Activated CD8-positive, alpha-beta T cell treated with anti-CD3 and anti-CD28 coated beads for 36 hours (primary cell): ENCODE data around the gene PPP1R13L. TPM values are rescaled to one million over a fixed set of nuclear protein-coding genes. Genes with fewer than 3 reads are reported as not detected.
A peak's percentile ranks its signal among the peaks of the same experiment; 100 is the strongest.

ENCODE experiments used
- ATAC-seq: fragments of 200-7000 bp; cut with Tn5 transposase; one replicate; pipeline ENCODE4 v1.10.0; 2021; ENCODE audit warnings: mild to moderate bottlenecking, moderate library complexity
- CTCF ChIA-PET: fragments of 350-600 bp; sonication (Branson Sonifier 250); formaldehyde crosslinking; loops from one replicate; lab custom pipeline; 2021; ENCODE audit warnings: antibody characterized with exemption; lab: Charles Lee
- POLR2A ChIA-PET: fragments of 350-600 bp; sonication (Branson Sonifier 250); formaldehyde crosslinking; loops from one replicate; lab custom pipeline; 2021; ENCODE audit warnings: antibody characterized with exemption; lab: Charles Lee
- DNase-seq: peaks from one replicate; pipeline ENCODE4 v3.0.0-alpha.2; 2020
- H3K27ac Mint-ChIP-seq: one replicate; pipeline ENCODE4 v1.8.0; 2021; ENCODE audit warnings: mild to moderate bottlenecking, mixed read lengths
- H3K27me3 Mint-ChIP-seq: one replicate; pipeline ENCODE4 v1.8.0; 2021; ENCODE audit warnings: mixed read lengths
- H3K36me3 Mint-ChIP-seq: one replicate; pipeline ENCODE4 v1.8.0; 2021; ENCODE audit warnings: low read depth, mixed read lengths
- H3K4me1 Mint-ChIP-seq: one replicate; pipeline ENCODE4 v1.8.0; 2021; ENCODE audit warnings: low read depth, mixed read lengths
- H3K4me3 Mint-ChIP-seq: one replicate; pipeline ENCODE4 v1.8.0; 2021; ENCODE audit warnings: mild to moderate bottlenecking, moderate library complexity, mixed read lengths
- H3K9me3 Mint-ChIP-seq: one replicate; pipeline ENCODE4 v1.8.0; 2021; ENCODE audit warnings: mixed read lengths
- CTCF ChIP-seq: fragments of 200-600 bp; IDR thresholded peaks from one replicate; pipeline ENCODE4 v1.8.0; 2022; ENCODE audit warnings: antibody characterized with exemption, mild to moderate bottlenecking
- intact Hi-C: fragments of 100-400 bp; cut with micrococcal nuclease; formaldehyde crosslinking; loops from one replicate; pipeline ENCODE4 v1.10.0; 2022
- total RNA-seq, 2 experiments: library from RNA; stranded (reverse); gene quantifications; one replicate each; pipeline ENCODE4 v1.2.3, GENCODE V29; 2021

Gene PPP1R13L
- total RNA-seq, 2 experiments from 2014 or later = 4.6 to 5.8 TPM

GRCh38 chr19:45342911-45343310 is 62.0 kb downstream of the PPP1R13L start:
- TF ChIP-seq CTCF = no peak
- H3K9me3 Mint-ChIP-seq = no peaks in the 10 kb centered on the region
- DNase-seq = no peak
- H3K27ac Mint-ChIP-seq = no peak overlapping the region
- no peaks in the 10 kb centered on the region for H3K36me3 Mint-ChIP-seq
- peaks cover 28% of the 10 kb centered on the region for H3K27me3 Mint-ChIP-seq
- intact Hi-C loops = no loop called here
- POLR2A ChIA-PET = no interaction called here
- no peak for ATAC-seq
- peaks cover 7% of the 10 kb centered on the region for H3K4me1 Mint-ChIP-seq
- H3K4me3 Mint-ChIP-seq = no peak overlapping the region
- CTCF ChIA-PET = no interaction called here

- POLR2A ChIA-PET = interaction anchor here (1.1 kb wide), 1 partner anchor 314 kb away, joined by 3 read pairs; no protein-coding TSS in a partner anchor
- ATAC-seq (peak; percentile 7), DNase-seq (no peak)
- Mint-ChIP-seq H3K27ac (no peak overlapping the region), H3K36me3 (no peaks in the 10 kb centered on the region), H3K27me3 (peaks cover 23% of the 10 kb centered on the region), H3K4me1 (peaks cover 7% of the 10 kb centered on the region), H3K4me3 (no peak overlapping the region), H3K9me3 (no peaks in the 10 kb centered on the region)
- CTCF ChIA-PET = no interaction called here
- TF ChIP-seq CTCF = no peak
- intact Hi-C loops = no loop called here
Measured at GRCh38 chr19:45340899-45341453, 63.9 kb downstream of the PPP1R13L start.

- no peak within 1 kb of the TSS for H3K27ac Mint-ChIP-seq
- H3K27me3 Mint-ChIP-seq = peaks cover 20% of the 10 kb centered on the region
- no peak for TF ChIP-seq CTCF
- ChIA-PET POLR2A (interaction anchor here (1.1 kb wide), 1 partner anchor 313 kb away, joined by 3 read pairs; no protein-coding TSS in a partner anchor), CTCF (interaction anchor here (1.2 to 2.5 kb wide), 3 partner anchors 34 to 154 kb away, joined by 3 to 12 read pairs (median 7); no protein-coding TSS in a partner anchor)
- intact Hi-C loops = no loop called here
- H3K36me3 Mint-ChIP-seq = no peaks in the 10 kb centered on the region
- peak; percentile 37 for DNase-seq
- no peak within 1 kb of the TSS for H3K4me3 Mint-ChIP-seq
- peaks cover 7% of the 10 kb centered on the region for H3K4me1 Mint-ChIP-seq
- peak; percentile 46 for ATAC-seq
- H3K9me3 Mint-ChIP-seq = no peaks in the 10 kb centered on the region
Measured at GRCh38 chr19:45340232-45340898, 64.5 kb downstream of the PPP1R13L start, which contains the start of gene KLC3. Gene KLC3, plus strand, starts transcription at chr19:45340750. Its CDS starts 4,792 bp downstream, at chr19:45345542.

- POLR2A ChIA-PET = interaction anchor here (1.2 kb wide), 1 partner anchor 88 kb away, joined by 3 read pairs; no protein-coding TSS in a partner anchor
- CTCF ChIA-PET = interaction anchor here (0.9 to 3.0 kb wide), 19 partner anchors 10 to 301 kb away, joined by 3 to 12 read pairs (median 5); partner anchors contain the start of gene CLASRP
- peaks cover 7% of the 10 kb centered on the region for H3K4me1 Mint-ChIP-seq
- no peaks in the 10 kb centered on the region for H3K9me3 Mint-ChIP-seq
- no peak overlapping the region for H3K4me3 Mint-ChIP-seq
- ATAC-seq (no peak), DNase-seq (no peak)
- no peak overlapping the region for H3K27ac Mint-ChIP-seq
- intact Hi-C loops = no loop called here
- peaks cover 17% of the 10 kb centered on the region for H3K27me3 Mint-ChIP-seq
- TF ChIP-seq CTCF = no peak
- no peaks in the 10 kb centered on the region for H3K36me3 Mint-ChIP-seq
Measured at GRCh38 chr19:45339629-45340028, 65.2 kb downstream of the PPP1R13L start.
